ENCODE results near the gene CDH11.

DNA sequence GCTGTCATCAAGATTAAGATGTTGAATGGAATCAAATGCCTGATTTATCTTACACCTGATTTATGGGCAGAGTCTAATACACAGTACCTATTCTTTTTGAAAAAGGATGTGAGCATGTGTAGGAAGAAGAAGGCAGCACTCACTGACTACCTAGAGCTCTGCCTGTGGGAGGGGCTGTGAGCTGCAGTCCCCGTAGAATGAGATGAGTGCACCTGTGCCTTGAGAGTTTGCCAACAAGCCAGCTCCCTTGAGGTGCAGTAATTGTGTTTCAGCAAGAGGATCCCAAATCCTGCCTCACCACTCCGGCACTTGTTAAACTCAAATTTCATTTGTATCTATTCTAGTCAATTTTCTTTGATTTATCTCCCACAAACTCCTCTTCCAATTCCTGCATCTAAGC is 46.0 kb downstream of the CDH11 start:
- TF ChIP-seq EZH2 (IDR thresholded peaks at IDR 0.05; ENCODE audit: borderline replicate concordance, insufficient read depth, low read length, poor library complexity, severe bottlenecking): no peak
- no peak for TF ChIP-seq EP300 (conservative IDR thresholded peaks at IDR 0.05; ENCODE audit: poor library complexity, severe bottlenecking)
- TF ChIP-seq, protein P1, sequence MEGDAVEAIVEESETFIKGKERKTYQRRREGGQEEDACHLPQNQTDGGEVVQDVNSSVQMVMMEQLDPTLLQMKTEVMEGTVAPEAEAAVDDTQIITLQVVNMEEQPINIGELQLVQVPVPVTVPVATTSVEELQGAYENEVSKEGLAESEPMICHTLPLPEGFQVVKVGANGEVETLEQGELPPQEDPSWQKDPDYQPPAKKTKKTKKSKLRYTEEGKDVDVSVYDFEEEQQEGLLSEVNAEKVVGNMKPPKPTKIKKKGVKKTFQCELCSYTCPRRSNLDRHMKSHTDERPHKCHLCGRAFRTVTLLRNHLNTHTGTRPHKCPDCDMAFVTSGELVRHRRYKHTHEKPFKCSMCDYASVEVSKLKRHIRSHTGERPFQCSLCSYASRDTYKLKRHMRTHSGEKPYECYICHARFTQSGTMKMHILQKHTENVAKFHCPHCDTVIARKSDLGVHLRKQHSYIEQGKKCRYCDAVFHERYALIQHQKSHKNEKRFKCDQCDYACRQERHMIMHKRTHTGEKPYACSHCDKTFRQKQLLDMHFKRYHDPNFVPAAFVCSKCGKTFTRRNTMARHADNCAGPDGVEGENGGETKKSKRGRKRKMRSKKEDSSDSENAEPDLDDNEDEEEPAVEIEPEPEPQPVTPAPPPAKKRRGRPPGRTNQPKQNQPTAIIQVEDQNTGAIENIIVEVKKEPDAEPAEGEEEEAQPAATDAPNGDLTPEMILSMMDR (IDR thresholded peaks at IDR 0.05; ENCODE audit: poor library complexity, severe bottlenecking): no peak
- TF ChIP-seq RAD21 (conservative IDR thresholded peaks at IDR 0.05): no peak
